Activated T-cell treated with anti-CD3 and anti-CD28 coated beads, Interleukin-2, amount 50 U/mL, for 4 hours (primary cell): ENCODE results near the gene DCTN4. TPM values are rescaled to one million over a fixed set of nuclear protein-coding genes. Genes with fewer than 3 reads are reported as not detected.

Experiments used
- ATAC-seq, 2 donors: fragments of 200-7000 bp; cut with Tn5 transposase; one replicate each; pipeline ENCODE4 v1.10.0; 2021
- DNase-seq: peaks from one replicate; pipeline ENCODE4 v3.0.0-alpha.2; 2020
- H3K27me3 Mint-ChIP-seq: one replicate; pipeline ENCODE4 v1.8.0; 2021; ENCODE audit warnings: low read depth, mixed read lengths
- H3K36me3 Mint-ChIP-seq: one replicate; pipeline ENCODE4 v1.8.0; 2022; ENCODE audit warnings: mixed read lengths; ENCODE audit not compliant: insufficient read depth
- H3K4me1 Mint-ChIP-seq: one replicate; pipeline ENCODE4 v1.8.0; 2021; ENCODE audit warnings: low read depth, mixed read lengths
- H3K4me3 Mint-ChIP-seq: one replicate; pipeline ENCODE4 v1.8.0; 2021; ENCODE audit warnings: mild to moderate bottlenecking, moderate library complexity, mixed read lengths
- H3K9me3 Mint-ChIP-seq: one replicate; pipeline ENCODE4 v1.8.0; 2021; ENCODE audit warnings: mixed read lengths
- total RNA-seq, 3 donors: library from RNA; stranded (reverse); gene quantifications; one replicate each; pipeline ENCODE4 v1.2.1, GENCODE V29; 2021

Gene DCTN4
- total RNA-seq, 3 donors from 2014 or later: 35.9 to 42.2 (median 38.6) TPM

DNA sequence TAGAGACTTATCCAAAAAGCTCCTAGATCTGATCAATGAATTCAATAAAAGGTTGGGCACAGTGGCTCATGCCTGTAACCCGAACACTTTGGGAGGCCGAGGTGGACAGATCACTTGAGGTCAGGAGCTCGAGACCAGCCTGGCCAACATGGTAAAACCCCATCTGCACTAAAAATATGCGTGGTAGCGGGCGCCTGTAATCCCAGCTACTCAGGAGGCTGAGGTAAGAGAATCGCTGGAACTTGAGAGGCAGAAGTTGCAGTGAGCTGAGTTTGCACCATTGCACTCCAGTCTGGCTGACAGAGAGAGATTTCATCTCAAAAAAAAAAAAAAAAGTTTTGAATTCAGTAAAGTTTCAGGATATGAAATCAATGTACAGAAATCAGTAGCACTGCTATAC lies 20.0 kb downstream of the DCTN4 start:
- no peaks in the 10 kb centered on the region for H3K27me3 Mint-ChIP-seq
- H3K4me1 Mint-ChIP-seq: peaks cover 78% of the 10 kb centered on the region
- H3K36me3 Mint-ChIP-seq: peaks cover 65% of the 10 kb centered on the region
- ATAC-seq: no peak
- H3K9me3 Mint-ChIP-seq: peaks cover 9% of the 10 kb centered on the region
- H3K4me3 Mint-ChIP-seq: no peak overlapping the region
- no peak for DNase-seq

DNA sequence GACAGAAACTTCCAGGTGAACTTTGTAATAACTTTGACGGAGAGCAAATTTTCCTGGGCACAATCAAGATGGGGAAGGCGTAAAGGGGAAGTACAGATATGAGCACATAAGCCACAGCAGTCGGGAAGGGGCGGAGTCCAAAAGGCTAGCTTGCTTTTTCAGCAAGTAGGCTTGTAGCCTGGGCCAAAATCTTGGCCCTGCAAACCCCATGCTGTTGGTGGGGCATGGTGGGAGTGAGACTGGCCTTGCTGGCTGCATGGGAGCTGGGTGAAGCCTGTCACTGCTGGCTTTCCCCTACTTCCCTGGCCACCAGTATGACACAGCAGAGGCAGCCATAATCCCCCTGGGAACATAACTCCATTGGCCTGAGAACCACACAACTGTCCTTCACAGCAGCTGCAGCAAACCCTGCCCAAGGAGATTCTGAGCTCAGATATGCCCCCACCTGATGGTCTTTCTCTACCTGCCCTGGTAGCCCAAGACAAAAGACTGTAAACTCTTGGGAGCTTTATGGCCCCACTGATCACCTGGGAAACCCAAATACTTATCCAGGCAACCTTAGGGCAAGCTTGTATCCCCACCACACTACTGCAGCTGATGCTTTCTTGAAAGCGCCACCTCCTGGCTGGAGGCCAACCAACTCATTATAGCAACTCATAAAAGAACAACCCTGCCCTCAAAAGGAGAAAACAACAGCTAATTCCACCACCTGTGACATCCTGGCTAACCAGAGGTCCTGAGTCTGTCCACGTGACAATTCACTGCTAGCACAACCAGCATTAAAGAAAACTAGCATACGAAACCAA lies 24.0 kb downstream of the DCTN4 start:
- no peak for ATAC-seq

DNA sequence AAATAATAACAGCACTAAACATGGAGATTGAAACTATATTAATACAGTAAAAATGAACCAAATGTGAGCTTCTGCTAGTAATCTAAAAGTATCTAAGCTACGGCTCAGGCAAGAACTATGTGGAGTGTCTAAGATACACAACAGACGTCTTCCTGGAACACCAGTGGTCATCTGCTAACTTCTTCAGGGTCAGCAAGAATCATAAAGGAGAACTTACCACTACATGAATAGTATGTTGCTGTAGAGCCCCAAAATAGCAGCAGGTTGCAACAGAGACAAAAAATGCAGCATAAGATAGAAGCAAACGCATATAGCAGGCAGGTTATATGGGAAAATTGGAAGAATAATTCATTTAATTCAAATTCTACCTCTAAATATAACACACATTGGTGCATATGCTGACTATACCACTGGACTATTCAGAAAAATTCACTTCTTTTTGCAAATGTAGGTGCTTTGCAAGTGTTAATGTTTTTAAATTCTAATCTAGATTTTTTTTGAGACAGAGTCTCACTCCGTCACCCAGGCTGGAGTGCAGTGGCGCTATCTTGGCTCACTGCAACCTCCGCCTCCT lies 27.1 kb downstream of the DCTN4 start:
- Mint-ChIP-seq H3K36me3 (peaks cover 65% of the 10 kb centered on the region), H3K4me3 (no peak overlapping the region)

More for the DNA sequence above, 24.0 kb downstream of the DCTN4 start:
- Mint-ChIP-seq H3K36me3 (peaks cover 75% of the 10 kb centered on the region), H3K27me3 (no peaks in the 10 kb centered on the region), H3K4me1 (peaks cover 43% of the 10 kb centered on the region), H3K9me3 (peaks cover 9% of the 10 kb centered on the region), H3K4me3 (no peak overlapping the region)
- DNase-seq: no peak

DNA sequence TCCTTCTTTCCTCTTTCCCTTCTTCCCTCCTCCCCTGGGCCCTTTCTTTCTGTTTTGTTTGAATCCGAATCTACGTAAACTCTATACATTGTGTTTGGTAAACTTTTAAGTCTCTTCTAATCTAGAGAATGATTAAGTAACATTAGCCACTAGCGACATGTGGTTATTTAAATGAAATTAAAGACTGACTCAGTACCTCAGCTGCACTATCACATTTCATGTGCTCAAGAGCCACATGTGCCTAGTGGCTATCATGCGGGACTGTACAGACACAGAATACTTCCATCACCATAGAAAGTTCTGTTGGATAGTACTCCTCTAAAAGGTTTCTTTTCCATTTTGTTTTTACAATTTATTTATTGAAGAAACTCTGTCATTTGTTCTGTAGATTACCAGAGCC lies 29.0 kb downstream of the DCTN4 start:
- Mint-ChIP-seq H3K4me1 (peaks cover 5% of the 10 kb centered on the region), H3K36me3 (peaks cover 49% of the 10 kb centered on the region), H3K9me3 (no peaks in the 10 kb centered on the region), H3K4me3 (no peak overlapping the region), H3K27me3 (no peaks in the 10 kb centered on the region)
- DNase-seq (no peak), ATAC-seq (no peak)

More for the DNA sequence above, 27.1 kb downstream of the DCTN4 start:
- Mint-ChIP-seq H3K4me1 (peaks cover 14% of the 10 kb centered on the region), H3K9me3 (peaks cover 5% of the 10 kb centered on the region), H3K27me3 (no peaks in the 10 kb centered on the region)
- ATAC-seq (no peak), DNase-seq (no peak)

DNA sequence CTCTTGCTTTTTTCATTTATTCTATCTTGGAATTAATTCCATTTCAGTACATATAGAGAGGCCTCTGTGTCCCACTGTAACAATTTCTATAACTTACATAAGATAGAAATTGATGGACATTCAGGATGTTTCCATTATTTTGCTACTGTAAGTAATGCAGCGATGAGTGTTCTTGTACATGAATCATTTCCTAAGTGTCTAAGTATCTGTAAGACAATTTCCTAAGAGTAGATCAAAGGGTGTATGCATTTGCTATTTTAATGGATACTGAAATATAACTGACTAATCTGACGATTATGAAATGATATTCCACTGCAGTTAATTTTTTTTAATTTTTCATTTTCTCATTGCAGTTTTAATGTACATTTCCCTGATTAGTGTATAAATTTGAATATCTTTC lies 35.0 kb downstream of the DCTN4 start:
- ATAC-seq (no peak), DNase-seq (no peak)
- Mint-ChIP-seq H3K27me3 (no peaks in the 10 kb centered on the region), H3K9me3 (no peaks in the 10 kb centered on the region), H3K4me1 (no peaks in the 10 kb centered on the region), H3K4me3 (no peak overlapping the region), H3K36me3 (peaks cover 36% of the 10 kb centered on the region)

DNA sequence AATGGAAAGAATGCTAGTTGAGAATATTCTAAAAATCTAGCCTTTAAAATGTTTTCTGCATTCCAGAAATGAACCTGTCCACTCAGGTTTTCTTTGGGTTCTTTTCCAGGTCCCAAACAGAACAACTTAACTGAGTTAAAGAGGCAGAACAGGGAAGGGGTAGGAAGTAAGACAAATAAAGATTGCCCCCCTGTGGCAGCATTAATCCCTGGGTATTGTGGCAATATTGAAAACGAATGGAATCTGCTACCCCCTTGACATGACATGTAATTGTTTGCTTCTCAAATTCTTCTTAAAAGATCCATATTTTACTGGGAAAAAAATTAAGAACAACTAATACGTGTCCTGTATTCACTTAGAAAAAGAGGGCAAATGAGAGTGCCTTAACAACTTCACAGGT lies 48.7 kb downstream of the DCTN4 start:
- Mint-ChIP-seq H3K36me3 (peaks cover 28% of the 10 kb centered on the region), H3K4me1 (no peaks in the 10 kb centered on the region), H3K4me3 (no peak overlapping the region), H3K9me3 (no peaks in the 10 kb centered on the region), H3K27me3 (no peaks in the 10 kb centered on the region)
- DNase-seq (no peak), ATAC-seq (no peak)

DNA sequence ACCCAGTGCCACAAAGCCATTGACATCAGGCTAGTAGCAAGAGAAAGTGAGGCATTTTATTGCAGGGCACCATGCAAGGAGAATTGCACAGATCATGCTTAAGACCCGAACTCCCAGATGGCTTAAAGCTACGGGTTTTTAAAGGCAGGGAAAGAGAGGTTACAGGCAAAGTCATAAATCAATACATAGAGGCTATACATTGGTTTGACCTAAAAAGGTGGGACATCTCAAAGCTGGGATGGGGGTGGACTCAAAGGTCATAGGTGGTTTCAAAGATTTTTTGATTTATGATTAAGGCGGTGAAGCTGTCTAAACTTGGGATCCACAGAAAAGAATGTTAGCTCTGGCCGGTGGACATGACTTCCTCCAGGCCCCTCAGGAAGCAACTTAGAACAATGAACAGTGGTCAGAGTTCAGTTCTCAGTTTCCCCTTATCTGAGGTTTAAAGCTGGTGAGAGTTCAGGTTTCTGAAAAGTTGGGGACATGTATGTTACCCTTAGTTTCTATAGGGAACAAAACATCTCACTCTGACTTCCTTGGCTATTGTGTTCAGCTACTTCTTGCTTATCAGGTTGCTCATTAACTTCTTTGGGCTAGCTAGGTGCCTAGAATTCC lies 51.9 kb downstream of the DCTN4 start:
- H3K4me3 Mint-ChIP-seq: no peak overlapping the region
- no peaks in the 10 kb centered on the region for H3K9me3 Mint-ChIP-seq
- H3K4me1 Mint-ChIP-seq: peaks cover 2% of the 10 kb centered on the region
- peaks cover 21% of the 10 kb centered on the region for H3K36me3 Mint-ChIP-seq
- no peak for DNase-seq
- ATAC-seq: no peak
- H3K27me3 Mint-ChIP-seq: no peaks in the 10 kb centered on the region

DNA sequence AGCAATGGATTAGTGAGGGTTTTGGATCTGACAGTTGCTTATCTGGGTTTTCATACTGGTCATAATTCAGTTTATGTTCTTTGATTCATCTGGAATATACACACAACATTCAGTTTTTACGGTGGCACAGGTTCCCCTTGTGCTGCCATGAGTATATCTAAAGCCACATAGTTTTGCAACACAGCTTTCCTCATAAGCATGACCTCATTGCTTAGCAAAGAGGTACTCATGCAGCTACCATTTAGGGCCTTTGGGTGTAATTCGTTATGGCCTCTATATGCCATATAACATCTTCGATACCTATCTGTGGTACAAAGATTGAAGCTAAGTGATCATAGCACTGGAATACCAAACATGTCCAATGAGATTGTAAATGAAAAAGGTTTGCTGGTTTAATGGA lies 55.1 kb downstream of the DCTN4 start:
- Mint-ChIP-seq H3K27me3 (no peaks in the 10 kb centered on the region), H3K36me3 (peaks cover 14% of the 10 kb centered on the region), H3K4me3 (no peak overlapping the region), H3K9me3 (no peaks in the 10 kb centered on the region), H3K4me1 (peaks cover 2% of the 10 kb centered on the region)
- ATAC-seq (no peak), DNase-seq (no peak)

DNA sequence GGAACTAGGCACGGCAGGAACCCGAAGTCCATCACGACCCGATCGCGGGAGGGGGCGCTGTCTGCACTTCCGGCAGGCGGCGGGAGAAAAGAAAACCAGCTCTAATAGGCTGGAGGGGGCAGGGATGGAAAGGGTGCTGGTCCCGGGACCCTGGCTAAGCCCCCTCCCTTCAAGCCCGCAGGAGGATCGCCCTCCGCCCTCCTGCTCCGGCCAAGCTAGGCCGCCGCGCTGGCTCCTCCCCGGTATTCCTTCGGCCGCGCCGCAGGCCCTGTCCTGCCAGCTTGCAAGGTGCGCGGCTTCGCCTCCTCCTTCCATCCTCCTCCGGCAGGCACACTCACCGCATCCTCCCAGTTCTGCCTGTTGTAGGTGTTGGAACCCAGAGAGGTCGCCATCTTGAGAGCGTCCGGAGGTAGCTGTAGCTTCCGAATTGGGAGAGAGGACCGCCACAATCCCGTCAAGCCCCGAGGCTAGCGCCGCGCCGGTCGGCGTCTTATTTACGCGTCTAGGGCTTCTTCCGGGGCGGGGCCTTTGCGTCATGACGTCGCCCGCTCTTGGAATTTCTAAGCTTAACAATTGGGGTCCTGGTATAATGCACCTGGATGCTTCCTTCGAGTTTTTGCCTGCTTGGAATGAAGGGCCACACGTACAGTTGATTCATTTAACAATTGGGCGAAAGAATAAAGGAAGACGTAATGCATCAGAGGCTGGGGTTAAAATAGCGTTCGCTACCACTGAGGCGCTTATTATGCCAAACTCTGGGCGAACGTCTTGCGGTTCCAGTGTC lies 58.0 kb downstream of the DCTN4 start, which contains the start of gene RBM22:
RBM22 (minus strand) TSS at position 469 of the 784 bp plus-strand sequence; CDS start at position 392, 77 bp downstream.
- Mint-ChIP-seq H3K4me3 (no peak within 1 kb of the TSS), H3K27me3 (no peaks in the 10 kb centered on the region), H3K9me3 (no peaks in the 10 kb centered on the region), H3K36me3 (peaks cover 25% of the 10 kb centered on the region), H3K4me1 (peaks cover 9% of the 10 kb centered on the region)
- DNase-seq (peak; percentile 87), ATAC-seq (peak; percentile 94 to 97)

DNA sequence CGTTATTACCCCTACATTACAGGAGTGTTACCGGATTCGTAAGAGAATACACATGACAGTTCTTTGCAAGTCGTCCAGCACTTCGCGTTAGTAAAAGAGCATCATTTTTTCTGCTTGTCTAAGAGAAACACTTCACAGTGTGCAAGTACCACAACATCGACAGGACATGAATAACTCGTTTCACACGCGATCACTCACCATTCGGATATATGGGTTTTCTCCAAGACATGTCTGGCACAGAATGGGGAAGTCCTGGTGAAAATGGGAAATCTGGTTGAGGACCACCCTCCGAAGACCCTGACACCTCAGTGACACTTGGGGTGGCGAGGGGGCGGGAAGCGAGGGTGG lies 58.6 kb downstream of the DCTN4 start:
- Mint-ChIP-seq H3K4me1 (peaks cover 9% of the 10 kb centered on the region), H3K4me3 (no peak overlapping the region), H3K27me3 (no peaks in the 10 kb centered on the region), H3K9me3 (no peaks in the 10 kb centered on the region), H3K36me3 (peaks cover 29% of the 10 kb centered on the region)
- ATAC-seq: peak; percentile 13 to 30
- no peak for DNase-seq

DNA sequence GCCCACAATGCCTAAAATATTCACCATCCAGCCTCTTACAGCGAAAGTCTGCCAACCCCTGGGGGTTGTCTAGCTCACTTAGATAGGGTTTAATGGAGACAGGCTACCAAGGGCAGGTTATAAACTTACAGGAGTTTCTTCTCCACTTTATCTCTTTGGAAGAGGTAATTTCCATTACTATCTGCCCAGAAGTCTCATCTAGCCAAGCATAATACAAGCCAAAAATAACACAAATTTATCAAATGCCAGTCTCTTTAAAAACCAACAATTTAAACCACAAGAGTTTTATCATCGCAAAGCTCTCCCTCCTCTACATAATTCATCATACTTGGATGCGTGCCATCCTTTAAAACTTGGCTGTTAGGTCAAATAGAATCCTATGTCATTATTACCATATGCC lies 64.2 kb downstream of the DCTN4 start:
- DNase-seq: no peak
- no peaks in the 10 kb centered on the region for H3K9me3 Mint-ChIP-seq
- peaks cover 6% of the 10 kb centered on the region for H3K4me1 Mint-ChIP-seq
- peaks cover 54% of the 10 kb centered on the region for H3K36me3 Mint-ChIP-seq
- ATAC-seq: no peak
- no peaks in the 10 kb centered on the region for H3K27me3 Mint-ChIP-seq
- H3K4me3 Mint-ChIP-seq: no peak overlapping the region

DNA sequence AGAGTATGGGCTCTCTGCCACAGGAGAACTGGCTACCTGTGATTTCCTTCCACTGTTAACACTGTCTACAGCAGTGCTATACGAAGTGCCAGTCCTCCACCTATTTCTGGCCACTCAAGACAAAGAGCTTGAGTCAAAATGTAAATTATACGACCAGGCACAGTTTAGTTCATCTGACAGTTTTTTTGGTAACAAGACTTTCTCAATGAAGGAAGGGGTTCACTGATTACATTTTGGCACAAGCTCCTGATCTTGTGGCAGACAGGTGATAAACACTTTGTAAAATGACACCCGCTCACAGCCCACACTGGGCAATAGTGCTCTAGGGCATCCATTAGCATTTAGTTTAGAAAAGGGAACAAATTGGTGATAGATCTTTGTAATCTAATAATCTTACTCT lies 66.5 kb downstream of the DCTN4 start:
- no peaks in the 10 kb centered on the region for H3K4me1 Mint-ChIP-seq
- DNase-seq (no peak), ATAC-seq (no peak)
- no peak overlapping the region for H3K4me3 Mint-ChIP-seq
- peaks cover 45% of the 10 kb centered on the region for H3K36me3 Mint-ChIP-seq
- no peaks in the 10 kb centered on the region for H3K27me3 Mint-ChIP-seq
- no peaks in the 10 kb centered on the region for H3K9me3 Mint-ChIP-seq

DNA sequence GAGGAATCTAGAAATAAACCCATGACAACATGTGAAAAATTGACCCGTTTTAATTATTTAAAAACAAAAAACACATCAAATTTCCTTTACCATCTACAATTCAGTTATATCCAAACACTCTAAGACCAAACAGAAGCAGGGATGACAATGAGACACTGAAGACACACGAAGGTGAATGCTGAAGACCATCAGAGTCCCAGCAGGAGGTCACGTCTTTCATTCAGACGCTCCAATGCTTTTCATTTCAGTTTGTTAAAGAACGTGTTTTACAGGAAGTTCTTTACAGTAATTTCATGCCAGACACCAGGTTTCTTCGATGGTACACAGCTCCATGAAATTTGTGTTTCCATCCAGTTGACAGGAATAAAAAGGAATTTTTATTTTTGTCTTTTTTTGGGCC lies 68.1 kb downstream of the DCTN4 start:
- Mint-ChIP-seq H3K9me3 (no peaks in the 10 kb centered on the region), H3K4me1 (no peaks in the 10 kb centered on the region), H3K27me3 (no peaks in the 10 kb centered on the region), H3K4me3 (no peak overlapping the region), H3K36me3 (peaks cover 40% of the 10 kb centered on the region)
- DNase-seq: no peak
- no peak for ATAC-seq

DNA sequence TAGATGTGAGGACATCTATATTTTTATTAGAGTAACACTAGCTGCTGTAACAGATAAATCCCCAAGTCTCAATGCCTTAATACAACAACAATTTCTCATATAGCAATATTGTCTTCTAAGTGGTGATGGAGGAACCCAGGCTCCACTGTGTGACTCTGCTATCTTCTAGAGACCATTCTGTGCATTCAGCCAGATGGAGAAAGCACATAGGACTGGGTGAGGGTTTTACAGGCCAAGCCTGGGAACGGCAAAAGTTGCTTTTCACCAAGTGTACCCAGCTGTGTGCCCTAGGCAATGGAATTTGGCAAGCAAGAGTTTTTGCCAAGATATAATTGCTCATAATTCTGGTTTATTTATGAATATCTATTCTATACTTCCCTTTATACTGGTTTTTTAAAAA lies 69.7 kb downstream of the DCTN4 start:
- ATAC-seq: no peak
- H3K9me3 Mint-ChIP-seq: no peaks in the 10 kb centered on the region
- DNase-seq: no peak
- H3K27me3 Mint-ChIP-seq: no peaks in the 10 kb centered on the region
- H3K36me3 Mint-ChIP-seq: peaks cover 27% of the 10 kb centered on the region
- H3K4me3 Mint-ChIP-seq: no peak overlapping the region
- H3K4me1 Mint-ChIP-seq: no peaks in the 10 kb centered on the region
